Esophagus squamous epithelium (tissue), 4 donors: ENCODE results near the gene NR4A1.

ENCODE experiments used
- CTCF ChIP-seq, 6 experiments: fragments of 450-650 bp in 4 of 6; fragments of 200-600 bp in 2 of 6; sonication (generic) in 2 of 6; IDR thresholded peaks; one replicate each; pipeline ENCODE4 v1.5.1; 2016 to 2019; ENCODE audit warnings: antibody characterized with exemption in 6 of 6, mild to moderate bottlenecking in 4 of 6, moderate library complexity in 4 of 6
- POLR2A ChIP-seq, 4 donors: fragments of 450-650 bp; IDR thresholded peaks; one replicate each; pipeline ENCODE4 v1.6.1; 2017; ENCODE audit warnings: antibody characterized with exemption in 4 of 4, mild to moderate bottlenecking in 4 of 4, moderate library complexity in 3 of 4

DNA sequence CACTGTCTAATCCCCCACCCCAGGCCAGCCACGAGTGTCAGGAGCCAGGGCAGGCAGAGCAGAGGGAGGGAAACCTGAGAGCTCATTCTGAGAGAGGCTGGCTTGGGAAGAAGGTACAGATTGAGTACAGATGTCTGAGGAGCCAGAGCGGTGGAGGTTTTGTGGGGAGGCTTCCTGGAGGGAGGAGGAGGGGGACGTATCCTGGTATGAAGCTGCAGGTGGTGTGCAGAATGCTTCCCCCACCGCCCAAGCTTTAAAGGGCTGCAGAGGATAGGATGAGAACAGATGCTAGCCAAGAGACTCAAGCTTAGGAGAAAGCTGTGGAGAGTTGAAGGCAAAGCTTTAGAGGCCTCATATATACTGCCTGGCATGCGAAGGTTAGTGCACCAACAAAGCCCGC is 47.7 kb upstream of the NR4A1 start:
- TF ChIP-seq CTCF (IDR thresholded peaks at IDR 0.05) (no peak), POLR2A (IDR thresholded peaks at IDR 0.05) (no peak)
